NCI-H1105 (cell line): ENCODE data around the gene CPAMD8.
"Not testable (repeated sequence)": the region's sequence is repeated elsewhere in the genome, so short reads cannot be mapped to it uniquely, and the experiment has no call there.

Experiments used
- DNase-seq: peaks from one replicate; lab custom pipeline; 2025; lab: John Stamatoyannopoulos, UW

Gene CPAMD8

GRCh38 chr19:17041976-17042375 is 15.4 kb upstream of the CPAMD8 start:
- DNase-seq: no peak

GRCh38 chr19:17037966-17038500 is 11.4 kb upstream of the CPAMD8 start:
- DNase-seq: no peak

GRCh38 chr19:17037184-17037583 is 10.6 kb upstream of the CPAMD8 start:
- DNase-seq: no peak

- DNase-seq: no peak
Observed at GRCh38 chr19:17036640-17037039, 10.0 kb upstream of the CPAMD8 start.

GRCh38 chr19:17035842-17036424 is 9.3 kb upstream of the CPAMD8 start:
- DNase-seq: no peak

- DNase-seq: no peak
Observed at GRCh38 chr19:17031741-17032140, 5.1 kb upstream of the CPAMD8 start.

GRCh38 chr19:17027535-17027975 is 945 bp upstream of the CPAMD8 start:
- no peak for DNase-seq

- DNase-seq: no peak
Observed at GRCh38 chr19:17025991-17026658, 485 bp downstream of the CPAMD8 start.

- no peak for DNase-seq
Observed at GRCh38 chr19:17025361-17025760, 1.2 kb downstream of the CPAMD8 start.

GRCh38 chr19:17024941-17025340 is 1.7 kb downstream of the CPAMD8 start:
- DNase-seq: not testable (repeated sequence)

GRCh38 chr19:17023805-17024204 is 2.8 kb downstream of the CPAMD8 start:
- no peak for DNase-seq

GRCh38 chr19:17022738-17023137 is 3.9 kb downstream of the CPAMD8 start:
- DNase-seq: no peak

- no peak for DNase-seq
Observed at GRCh38 chr19:17021793-17022590, 4.6 kb downstream of the CPAMD8 start.

- DNase-seq: no peak
Observed at GRCh38 chr19:17021328-17021727, 5.3 kb downstream of the CPAMD8 start.

GRCh38 chr19:17020823-17021222 is 5.8 kb downstream of the CPAMD8 start:
- no peak for DNase-seq

- no peak for DNase-seq
Observed at GRCh38 chr19:17020385-17020784, 6.2 kb downstream of the CPAMD8 start.

- not testable (repeated sequence) for DNase-seq
Observed at GRCh38 chr19:17014212-17014861, 12.3 kb downstream of the CPAMD8 start.

- DNase-seq: no peak
Observed at GRCh38 chr19:17011485-17011884, 15.1 kb downstream of the CPAMD8 start.

- DNase-seq: no peak
Observed at GRCh38 chr19:17006579-17006978, 20.0 kb downstream of the CPAMD8 start.

GRCh38 chr19:17005000-17005399 is 21.6 kb downstream of the CPAMD8 start:
- no peak for DNase-seq

- DNase-seq: no peak
Observed at GRCh38 chr19:17004386-17004785, 22.2 kb downstream of the CPAMD8 start.

- DNase-seq: no peak
Observed at GRCh38 chr19:17002455-17002854, 24.2 kb downstream of the CPAMD8 start.
